HUDEP-2 (cell line): Measurements from ENCODE around the gene KLHL17.

Source experiments
- DNase-seq, 76 experiments: peaks; one replicate each; lab custom pipeline; 2025; ENCODE audit not compliant: unreplicated experiment in 76 of 76; lab: John Stamatoyannopoulos, UW

Gene KLHL17

DNA sequence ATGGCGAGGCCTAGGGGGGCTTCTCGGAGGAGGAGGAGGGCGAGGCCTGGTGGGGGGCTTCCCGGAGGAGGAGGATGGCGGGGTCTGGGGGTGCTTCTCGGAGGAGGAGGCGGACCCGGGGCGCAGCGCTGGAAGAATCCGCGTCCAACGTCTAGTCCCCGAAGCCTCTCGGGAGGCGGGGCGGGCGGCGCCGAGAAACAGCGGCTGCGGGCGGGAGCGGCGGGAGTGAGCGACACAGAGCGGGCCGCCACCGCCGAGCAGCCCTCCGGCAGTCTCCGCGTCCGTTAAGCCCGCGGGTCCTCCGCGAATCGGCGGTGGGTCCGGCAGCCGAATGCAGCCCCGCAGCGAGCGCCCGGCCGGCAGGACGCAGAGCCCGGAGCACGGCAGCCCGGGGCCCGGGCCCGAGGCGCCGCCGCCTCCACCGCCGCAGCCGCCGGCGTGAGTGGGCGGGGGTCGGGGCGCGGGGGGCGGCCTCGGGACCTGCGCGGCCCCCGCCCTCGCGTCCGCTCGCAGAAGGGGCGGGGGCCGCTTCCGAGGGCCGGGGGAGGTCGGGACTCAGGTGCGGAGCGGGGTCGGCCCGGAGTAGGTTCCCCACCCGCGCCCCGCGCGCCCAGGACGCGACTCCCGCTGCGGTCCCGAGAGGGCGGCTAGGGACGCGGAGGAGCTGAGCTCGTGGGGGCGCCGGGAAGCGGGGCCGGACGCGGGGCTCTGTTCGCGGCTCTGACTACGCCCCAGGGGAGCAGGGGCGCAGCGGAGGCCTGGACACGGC, at the start of gene KLHL17:
Gene KLHL17, plus strand, starts transcription at position 222 of the 769 bp plus-strand sequence. Its CDS starts 110 bp downstream, at position 332.
- DNase-seq = peak in 65 of 76 experiments; percentile 7 to 80 (median 60)

GRCh38 chr1:910881-911721, 49.3 kb upstream of the KLHL17 start:
- DNase-seq = peak in 72 of 76 experiments; percentile 23 to 87 (median 72)

DNA sequence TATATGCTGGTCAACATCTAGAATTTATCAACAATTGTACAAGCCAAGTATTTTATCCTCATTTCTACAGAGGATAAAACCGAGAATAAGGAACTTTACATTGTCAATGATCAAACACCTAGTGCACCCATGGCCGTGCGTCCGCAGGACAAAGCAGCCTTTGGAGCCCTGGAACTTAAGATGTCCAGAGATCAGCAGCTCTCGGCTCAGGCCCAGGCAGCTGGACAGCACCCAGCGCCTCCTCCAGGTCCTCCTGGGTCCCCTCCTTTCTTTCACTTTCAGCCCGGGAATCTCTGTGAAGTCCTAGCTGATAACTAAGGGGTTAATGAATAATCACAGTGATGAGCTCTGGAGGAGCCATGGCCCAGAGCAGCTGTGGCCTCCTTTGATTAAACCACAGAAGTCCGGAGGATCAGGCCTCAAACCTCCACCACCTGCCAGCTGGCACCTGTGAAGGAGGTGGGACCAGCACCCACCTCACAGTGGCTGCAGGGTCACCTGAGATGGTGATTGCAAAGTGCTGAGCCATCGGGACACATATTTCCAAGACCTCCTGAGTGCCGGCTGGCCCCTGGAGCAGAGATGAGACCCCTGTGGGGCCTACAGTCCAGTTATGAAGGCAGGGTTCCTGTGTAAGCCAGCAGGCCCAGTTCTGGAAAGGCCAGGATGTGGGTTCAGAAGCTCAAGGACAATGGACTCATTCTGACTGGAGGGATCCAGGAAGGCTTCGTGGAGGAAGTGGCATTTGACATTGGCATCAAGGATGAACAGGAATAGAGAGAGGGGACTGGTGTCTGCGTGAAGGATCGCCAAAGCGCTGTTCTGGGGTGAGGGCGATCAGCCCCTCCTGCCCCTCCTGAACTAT, 48.3 kb upstream of the KLHL17 start:
- no peak for DNase-seq

- no peak for DNase-seq
Measured at GRCh38 chr1:912740-913301, 47.6 kb upstream of the KLHL17 start.

- no peak for DNase-seq
Measured at GRCh38 chr1:913491-914130, 46.8 kb upstream of the KLHL17 start.

- no peak for DNase-seq
Measured at GRCh38 chr1:914131-914890, 46.1 kb upstream of the KLHL17 start.

DNA sequence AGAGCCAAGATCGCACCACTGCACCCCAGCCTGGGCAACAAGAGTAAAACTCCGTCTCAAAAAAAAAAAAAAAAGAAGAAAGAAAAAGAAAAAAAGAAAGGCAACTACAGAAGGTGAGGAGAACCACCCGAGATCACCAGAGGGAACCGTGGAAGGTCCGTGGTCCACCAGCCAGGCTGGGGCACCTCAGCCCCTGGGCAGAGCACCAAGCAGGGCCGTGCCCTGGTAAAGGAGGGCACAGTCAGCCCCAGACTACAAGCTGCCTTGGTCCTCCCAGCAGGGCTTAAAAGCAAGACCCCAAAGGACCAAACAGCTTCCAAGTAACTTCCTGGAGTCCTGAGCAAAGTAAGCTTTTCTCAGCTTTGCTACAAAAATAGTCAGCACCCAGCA, 45.5 kb upstream of the KLHL17 start:
- no peak for DNase-seq

GRCh38 chr1:915295-916172, 44.9 kb upstream of the KLHL17 start:
- DNase-seq = no peak

GRCh38 chr1:916173-917075, 44.0 kb upstream of the KLHL17 start:
- peak in 1 of 76 experiments; percentile 20 for DNase-seq

DNA sequence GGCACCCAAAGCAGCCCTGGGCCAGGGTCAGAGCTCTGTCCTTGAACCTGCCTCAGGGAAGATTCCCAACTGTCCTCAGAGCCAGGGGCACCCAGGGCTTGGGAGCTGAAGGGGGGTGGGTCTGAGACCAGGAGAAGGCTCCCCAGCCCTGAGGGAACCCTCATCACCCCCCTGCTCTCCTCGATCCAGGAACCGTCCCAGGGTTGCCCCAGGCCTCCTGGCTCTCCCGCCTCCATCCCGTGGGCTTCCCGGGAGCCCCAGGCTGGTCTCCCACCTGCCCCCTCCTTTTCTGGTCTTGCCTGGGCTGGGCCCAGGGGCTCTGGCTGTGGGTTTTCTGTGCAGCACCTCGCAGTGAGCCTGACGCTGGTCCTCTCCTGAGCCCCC, 43.3 kb upstream of the KLHL17 start:
- DNase-seq = no peak

GRCh38 chr1:917466-918091, 42.8 kb upstream of the KLHL17 start:
- DNase-seq = no peak

GRCh38 chr1:918353-918752, 42.0 kb upstream of the KLHL17 start:
- no peak for DNase-seq

- DNase-seq = no peak
Measured at GRCh38 chr1:918843-919242, 41.5 kb upstream of the KLHL17 start.

DNA sequence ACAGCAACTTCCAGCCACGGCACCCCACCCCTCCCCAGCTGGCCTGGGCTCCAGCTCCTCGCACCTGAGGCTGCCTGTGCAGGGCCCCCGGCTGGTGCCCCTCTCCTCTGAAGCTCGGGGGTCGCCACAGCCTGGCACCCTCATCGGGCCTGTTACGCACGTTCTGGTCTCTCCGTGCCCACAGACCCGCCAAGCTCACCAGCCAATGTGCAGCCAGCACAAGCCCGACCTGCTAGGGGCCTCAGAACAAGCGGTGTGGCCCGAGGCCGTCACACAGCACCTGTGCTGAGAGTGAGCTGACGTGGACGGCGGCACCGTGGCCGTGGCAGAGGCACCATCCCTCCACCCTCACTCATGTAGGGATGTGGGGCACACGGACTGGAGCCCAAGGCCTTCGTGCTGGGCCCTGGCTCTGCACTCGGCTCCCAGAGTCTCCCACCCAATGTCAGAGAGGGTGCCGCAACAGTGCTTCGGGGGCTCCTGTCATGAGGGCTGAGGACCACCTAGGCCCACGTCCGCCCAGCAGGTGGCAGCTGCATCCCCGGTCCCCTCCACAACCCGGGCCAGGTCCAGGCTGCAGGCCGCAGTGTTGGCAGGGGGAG, 41.0 kb upstream of the KLHL17 start:
- no peak for DNase-seq

GRCh38 chr1:920010-920409, 40.4 kb upstream of the KLHL17 start:
- no peak for DNase-seq

DNA sequence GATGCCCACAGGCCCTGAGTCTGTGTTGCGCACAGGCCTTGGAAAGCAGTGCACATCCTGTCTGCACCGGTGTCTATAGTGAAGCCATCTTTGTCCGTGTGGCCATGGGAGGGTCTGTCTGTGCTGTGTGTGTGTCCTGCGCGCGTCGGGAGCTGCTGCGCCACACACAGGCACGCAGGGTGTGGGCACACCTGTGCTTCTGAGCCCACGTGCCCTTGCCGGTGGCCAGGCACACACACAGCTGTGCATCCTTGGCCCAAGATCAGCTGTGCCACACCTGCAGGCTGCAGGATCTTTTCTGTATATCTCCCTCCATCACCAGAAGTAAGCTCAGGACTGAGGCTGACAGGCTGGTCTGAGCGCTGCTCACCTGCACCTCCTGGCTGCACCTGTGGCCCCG, 39.9 kb upstream of the KLHL17 start:
- DNase-seq = no peak
